B cell (primary cell): Measurements from ENCODE around the gene DRD2. TPM values are rescaled to one million over a fixed set of nuclear protein-coding genes. Genes with fewer than 3 reads are reported as not detected.

Experiments
- ATAC-seq: fragments of 200-7000 bp; cut with Tn5 transposase; one replicate; pipeline ENCODE4 v1.10.0; 2021; ENCODE audit warnings: low read depth, mild to moderate bottlenecking, moderate number of reproducible peaks, moderate library complexity
- CTCF ChIA-PET: fragments of 350-600 bp; sonication (Branson Sonifier 250); formaldehyde crosslinking; loops from one replicate; lab custom pipeline; 2021; ENCODE audit warnings: antibody characterized with exemption, inconsistent platforms; lab: Charles Lee
- POLR2A ChIA-PET: fragments of 350-600 bp; sonication (Branson Sonifier 250); formaldehyde crosslinking; loops from one replicate; lab custom pipeline; 2021; ENCODE audit warnings: antibody characterized with exemption; lab: Charles Lee
- DNase-seq: peaks from one replicate; pipeline ENCODE4 v3.0.0; 2013
- H2AFZ ChIP-seq: 2 replicates; pipeline ENCODE4 v1.6.1; 2012; ENCODE audit warnings: mild to moderate bottlenecking, low read depth, low read length; ENCODE audit not compliant: insufficient read depth, poor library complexity, severe bottlenecking
- H3K27ac ChIP-seq, 2 donors: 1 replicate in 1 of 2; 2 replicates in 1 of 2; pipeline ENCODE4 v1.5.1; 2012 to 2013; ENCODE audit warnings: low read length in 2 of 2, mild to moderate bottlenecking in 2 of 2, moderate library complexity in 1 of 2
- H3K27me3 ChIP-seq, 4 experiments: fragments of 200-600 bp in 1 of 4; sonication (generic) in 1 of 4; replicated peaks in 1 of 4; 1 replicate in 2 of 4; 2 replicates in 2 of 4; pipeline versions ENCODE4 v1.6.1 to v1.7.0; 2013 to 2016; ENCODE audit warnings: low read length in 3 of 4, mild to moderate bottlenecking in 2 of 4, mixed read lengths in 1 of 4, moderate library complexity in 1 of 4; ENCODE audit not compliant: insufficient read depth in 4 of 4, control insufficient read depth in 3 of 4; ENCODE audit errors: control extremely low read depth in 1 of 4
- H3K36me3 ChIP-seq, 2 experiments: replicated peaks in 1 of 2; 1 replicate in 1 of 2; 2 replicates in 1 of 2; pipeline versions ENCODE4 v1.6.1 to v1.7.1; 2013; ENCODE audit warnings: low read length in 1 of 2; ENCODE audit not compliant: insufficient read depth in 2 of 2, control insufficient read depth in 1 of 2; ENCODE audit errors: control extremely low read depth in 1 of 2, extremely low read depth in 1 of 2
- H3K4me1 ChIP-seq, 2 donors: fragments of 200-600 bp in 1 of 2; sonication (generic) in 1 of 2; 1 replicate in 1 of 2; 2 replicates in 1 of 2; pipeline versions ENCODE4 v1.5.1 to v1.6.1; 2013 to 2017; ENCODE audit warnings: low read length in 2 of 2; ENCODE audit not compliant: control insufficient read depth in 2 of 2, insufficient read depth in 2 of 2
- H3K4me2 ChIP-seq: replicated peaks from 2 replicates; pipeline ENCODE3; 2012; ENCODE audit warnings: mild to moderate bottlenecking, low read depth, low read length; ENCODE audit not compliant: poor library complexity, severe bottlenecking
- H3K4me3 ChIP-seq, 5 experiments: fragments of 200-600 bp in 1 of 5; sonication (generic) in 1 of 5; 1 replicate in 3 of 5; 2 replicates in 2 of 5; pipeline versions ENCODE4 v1.5.1 to v1.7.0; 2011 to 2016; ENCODE audit warnings: low read length in 4 of 5, mild to moderate bottlenecking in 4 of 5, low read depth in 2 of 5, control low read depth in 1 of 5, moderate library complexity in 1 of 5; ENCODE audit not compliant: insufficient read depth in 1 of 5; ENCODE audit errors: control extremely low read depth in 1 of 5, extremely low read depth in 1 of 5
- H3K79me2 ChIP-seq: fragments of 200-600 bp; sonication (generic); one replicate; pipeline ENCODE4 v1.6.0; 2016; ENCODE audit warnings: low read length; ENCODE audit not compliant: control insufficient read depth, insufficient read depth
- H3K9ac ChIP-seq: fragments of 200-600 bp; sonication (generic); 2 replicates; pipeline ENCODE4 v1.6.1; 2017; ENCODE audit warnings: mild to moderate bottlenecking, low read length, moderate library complexity
- H3K9me3 ChIP-seq, 3 donors: one replicate each; pipeline versions ENCODE4 v1.6.1 to v1.7.1; 2013; ENCODE audit warnings: low read length in 2 of 3; ENCODE audit not compliant: control insufficient read depth in 2 of 3, insufficient read depth in 1 of 3; ENCODE audit errors: control extremely low read depth in 1 of 3
- H4K20me1 ChIP-seq: 2 replicates; pipeline ENCODE4 v1.6.0; 2012; ENCODE audit warnings: mild to moderate bottlenecking, low read length; ENCODE audit not compliant: insufficient read depth, control insufficient read depth, poor library complexity, severe bottlenecking
- H3K27ac Mint-ChIP-seq: one replicate; pipeline ENCODE4 v1.8.0; 2021; ENCODE audit warnings: mixed read lengths
- H3K27me3 Mint-ChIP-seq: one replicate; pipeline ENCODE4 v1.8.0; 2021; ENCODE audit warnings: mixed read lengths
- H3K4me1 Mint-ChIP-seq: one replicate; pipeline ENCODE4 v1.8.0; 2021; ENCODE audit warnings: mixed read lengths
- H3K4me3 Mint-ChIP-seq: one replicate; pipeline ENCODE4 v1.8.0; 2021; ENCODE audit warnings: mixed read lengths
- H3K9me3 Mint-ChIP-seq: one replicate; pipeline ENCODE4 v1.8.0; 2022; ENCODE audit warnings: mixed read lengths; ENCODE audit not compliant: insufficient read depth
- CTCF ChIP-seq: fragments of 200-600 bp; IDR thresholded peaks from one replicate; pipeline ENCODE4 v1.8.0; 2022; ENCODE audit warnings: antibody characterized with exemption, mild to moderate bottlenecking
- EZH2 ChIP-seq: IDR thresholded peaks from 2 replicates; pipeline ENCODE4 v1.6.1; 2012; ENCODE audit warnings: borderline replicate concordance, low read depth, mild to moderate bottlenecking, moderate library complexity, low read length; ENCODE audit not compliant: insufficient read depth, poor library complexity, severe bottlenecking
- WGBS: methylation state at CpG from one replicate; pipeline ENCODE4 v1.1.5; 2013; ENCODE audit warnings: missing lambda C conversion rate; ENCODE audit not compliant: insufficient coverage; 5-methylcytosine and 5-hydroxymethylcytosine counted together
- intact Hi-C: fragments of 100-400 bp; cut with micrococcal nuclease; formaldehyde crosslinking; loops from one replicate; pipeline ENCODE4 v1.10.0; 2022
- polyA plus RNA-seq: library from polyadenylated mRNA; depleted of rRNA; stranded (reverse); fragments of >200 nt; gene quantifications from 2 replicates; pipeline ENCODE4 v1.2.3, GENCODE V29; 2012
- total RNA-seq, 2 donors: library from RNA; stranded (reverse); fragments of 120-200 nt in 1 of 2; gene quantifications; 1 replicate in 1 of 2; 2 replicates in 1 of 2; pipeline versions ENCODE4 v1.2.3 to v1.2.4, GENCODE V29; 2013 to 2022

The DRD2 gene
- total and polyA plus RNA-seq, 2 donors (not counting 1 experiment from before 2014, with no cell fraction given): not detected

GRCh38 chr11:113444502-113445123, 30.6 kb downstream of the DRD2 start:
- H3K36me3 ChIP-seq: no peaks in the 10 kb centered on the region
- no peak overlapping the region for H3K27ac ChIP-seq
- Mint-ChIP-seq H3K9me3 (no peaks in the 10 kb centered on the region), H3K4me3 (no peak overlapping the region), H3K27me3 (peaks cover 28% of the 10 kb centered on the region), H3K27ac (no peak overlapping the region), H3K4me1 (no peaks in the 10 kb centered on the region)
- ChIA-PET POLR2A (no interaction called here), CTCF (no interaction called here)
- H3K4me3 ChIP-seq: no peak overlapping the region
- no peak overlapping the region for H3K9ac ChIP-seq
- no peaks in the 10 kb centered on the region for H3K4me1 ChIP-seq
- H3K79me2 ChIP-seq: no peaks in the 10 kb centered on the region
- no peak for DNase-seq
- 47% methylated on average over 2 of the region's 7 CpGs for WGBS
- H2AFZ ChIP-seq: no peak overlapping the region
- no peak overlapping the region for H3K4me2 ChIP-seq
- H4K20me1 ChIP-seq: no peaks in the 10 kb centered on the region
- H3K9me3 ChIP-seq: no peaks in the 10 kb centered on the region
- H3K27me3 ChIP-seq: no peaks in the 10 kb centered on the region
- intact Hi-C loops: no loop called here
- TF ChIP-seq EZH2 (no peak), CTCF (no peak)
- no peak for ATAC-seq

GRCh38 chr11:113440816-113441215, 34.4 kb downstream of the DRD2 start:
- Mint-ChIP-seq H3K27ac (no peak overlapping the region), H3K4me1 (no peaks in the 10 kb centered on the region), H3K4me3 (no peak overlapping the region), H3K27me3 (peaks cover 20% of the 10 kb centered on the region), H3K9me3 (no peaks in the 10 kb centered on the region)
- WGBS: 100% methylated on average over 1 of the region's 2 CpGs
- intact Hi-C loops: no loop called here
- Histone ChIP-seq H3K9ac (no peak overlapping the region), H3K4me2 (no peak overlapping the region), H3K79me2 (no peaks in the 10 kb centered on the region), H2AFZ (no peak overlapping the region), H3K4me3 (no peak overlapping the region), H3K36me3 (no peaks in the 10 kb centered on the region), H3K27ac (no peak overlapping the region), H3K9me3 (no peaks in the 10 kb centered on the region), H3K27me3 (no peaks in the 10 kb centered on the region), H4K20me1 (no peaks in the 10 kb centered on the region), H3K4me1 (no peaks in the 10 kb centered on the region)
- no peak for DNase-seq
- no peak for ATAC-seq
- ChIA-PET POLR2A (no interaction called here), CTCF (interaction anchor here (1.6 kb wide), 1 partner anchor 11 kb away, joined by 3 read pairs; no protein-coding TSS in a partner anchor)
- TF ChIP-seq EZH2 (no peak), CTCF (no peak)
